NCI-H345 treated with DMSO at 0.1 percent for 48 hours (cell line): ENCODE data around the gene ZNF138.
"Not testable (repeated sequence)": the region's sequence is repeated elsewhere in the genome, so short reads cannot be mapped to it uniquely, and the experiment has no call there.

Experiments used
- DNase-seq: peaks from one replicate; lab custom pipeline; 2025; ENCODE audit not compliant: unreplicated experiment; lab: John Stamatoyannopoulos, UW

The ZNF138 gene

DNA sequence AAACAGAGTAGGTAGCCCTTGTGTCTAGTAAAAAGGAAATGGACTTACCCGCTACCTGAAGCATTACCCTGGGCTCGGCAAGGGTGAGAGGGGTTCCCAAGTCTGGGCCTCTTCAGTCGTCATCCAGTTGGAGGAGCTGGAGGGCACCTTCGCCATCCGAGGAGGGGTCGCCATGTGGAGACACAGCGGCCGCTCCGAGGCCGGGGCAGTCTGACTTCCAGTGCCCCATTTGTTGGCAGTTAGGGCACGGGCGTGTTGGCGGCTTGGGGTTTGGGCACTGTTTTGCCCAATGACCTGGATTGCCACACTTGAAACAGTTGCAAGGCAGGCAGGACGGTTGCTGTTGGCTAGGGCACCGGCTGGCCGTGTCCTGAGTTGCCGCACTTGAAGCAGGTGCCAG, 43.8 kb downstream of the ZNF138 start:
- not testable (repeated sequence) for DNase-seq

DNA sequence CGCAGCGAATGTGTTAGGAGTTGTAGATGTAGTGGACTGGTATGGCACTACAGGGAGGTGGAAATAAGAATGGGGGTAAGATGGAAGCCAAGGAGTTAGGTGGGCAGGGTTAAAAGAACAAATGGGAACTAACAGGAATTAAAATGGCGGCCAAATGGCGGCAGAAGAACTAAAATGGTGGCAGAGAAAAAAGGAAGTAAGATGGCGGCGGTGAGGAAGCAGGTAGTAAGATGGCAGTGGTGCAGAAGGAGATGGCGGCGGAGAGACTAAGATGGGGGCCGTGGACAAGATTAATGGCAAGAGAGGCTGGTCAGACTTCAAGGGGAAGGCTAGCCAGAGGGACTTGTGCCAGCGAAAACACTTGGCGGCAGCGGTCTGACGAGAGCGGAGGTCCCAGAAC, 44.5 kb downstream of the ZNF138 start:
- DNase-seq: no peak

DNA sequence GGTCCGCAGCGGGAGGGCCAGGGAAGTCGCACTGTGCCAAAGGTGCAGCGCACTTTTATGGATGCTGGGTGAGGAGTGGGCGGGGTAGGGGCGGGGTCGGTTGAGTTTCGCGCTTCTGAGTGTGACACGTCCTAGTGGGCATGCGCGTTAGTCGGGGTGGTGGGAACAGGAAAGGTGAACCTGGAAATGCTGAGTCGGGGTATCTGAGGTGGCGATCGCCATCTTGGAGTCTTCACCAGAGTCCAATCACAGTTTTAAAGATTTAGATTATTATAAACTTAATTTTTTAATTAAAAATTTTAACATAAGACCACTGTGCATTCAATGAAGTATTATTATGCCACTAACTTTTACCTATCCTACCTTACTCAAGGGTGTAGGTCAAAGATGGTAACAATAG, 45.7 kb downstream of the ZNF138 start:
- DNase-seq: no peak

DNA sequence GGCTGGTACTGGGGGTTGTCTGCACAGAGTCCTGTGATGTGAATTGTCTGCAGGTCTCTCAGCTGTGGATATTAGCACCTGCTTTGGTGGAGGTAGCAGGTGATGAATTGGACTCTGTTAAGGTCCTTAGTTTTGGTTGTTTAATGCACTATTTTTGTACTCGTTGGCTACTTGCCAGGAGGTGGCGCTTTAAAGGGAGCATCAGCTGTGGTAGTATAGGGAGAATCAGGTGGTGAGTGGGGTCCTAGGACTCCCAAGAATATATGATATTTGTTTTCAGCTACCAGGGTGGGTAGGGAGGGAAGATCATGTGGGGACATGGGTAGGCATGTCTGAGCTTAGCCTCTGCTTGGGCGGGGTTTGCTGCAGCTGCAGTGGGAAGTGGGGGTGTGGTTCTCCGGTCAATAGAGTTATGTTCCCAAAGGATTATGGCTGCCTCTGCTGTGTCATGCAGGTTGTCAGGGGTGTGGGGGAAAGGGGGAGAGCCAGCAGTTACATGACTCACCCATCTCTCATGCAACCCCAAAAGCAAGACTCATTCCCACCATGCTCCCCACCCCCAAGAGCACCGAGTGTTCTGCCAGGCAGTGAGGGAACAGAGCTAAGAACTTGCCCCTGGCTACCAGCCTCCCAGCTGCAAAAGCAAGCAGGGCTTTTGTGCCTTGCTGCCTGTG, 55.2 kb downstream of the ZNF138 start:
- DNase-seq: peak; percentile 61

DNA sequence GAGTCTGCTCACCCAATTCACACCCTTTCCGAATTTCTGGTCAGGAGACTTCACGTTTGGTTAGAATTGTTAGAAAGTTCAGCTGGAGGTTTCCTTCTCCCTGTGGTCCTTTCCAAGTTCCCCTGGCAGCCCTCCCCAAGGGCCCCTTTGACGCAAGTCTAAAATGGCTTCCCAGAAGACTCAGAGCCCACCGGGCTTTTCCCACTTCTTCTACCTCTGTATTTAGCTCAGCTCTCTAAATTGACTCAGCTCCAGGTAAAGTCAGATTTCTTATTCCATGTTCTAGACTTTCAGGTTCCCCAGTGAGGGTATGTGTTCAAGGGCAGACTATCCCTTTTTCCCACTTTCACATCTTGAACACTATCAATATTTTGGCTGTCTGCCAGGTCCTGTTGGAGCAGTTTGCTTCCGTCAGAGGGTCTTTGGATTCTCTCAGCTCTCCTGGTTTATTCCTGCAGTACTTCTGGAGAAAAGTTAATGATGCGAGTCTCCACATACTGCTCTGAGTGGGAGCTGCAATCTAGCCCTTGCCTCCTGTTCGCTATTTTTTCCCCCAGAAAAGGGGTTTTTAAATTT, 55.8 kb downstream of the ZNF138 start:
- DNase-seq: no peak

DNA sequence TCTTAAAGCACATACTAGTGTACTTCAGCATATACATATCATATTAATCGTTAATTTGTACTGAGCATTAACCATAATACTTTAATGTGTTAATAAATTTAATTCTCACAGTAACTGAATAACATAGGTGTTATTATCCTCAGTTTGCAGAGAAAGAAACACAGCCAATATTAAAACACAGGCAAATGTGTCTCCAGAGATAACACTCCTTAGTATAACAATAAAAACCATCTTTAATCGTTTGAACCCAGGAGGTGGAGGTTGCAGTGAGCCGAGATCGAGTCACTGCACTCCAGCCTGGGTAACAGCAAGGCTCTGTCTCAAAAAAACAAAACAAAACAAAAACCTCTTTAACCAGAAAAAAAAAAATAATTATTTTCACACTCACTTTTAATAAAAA, 59.5 kb downstream of the ZNF138 start:
- DNase-seq: no peak

DNA sequence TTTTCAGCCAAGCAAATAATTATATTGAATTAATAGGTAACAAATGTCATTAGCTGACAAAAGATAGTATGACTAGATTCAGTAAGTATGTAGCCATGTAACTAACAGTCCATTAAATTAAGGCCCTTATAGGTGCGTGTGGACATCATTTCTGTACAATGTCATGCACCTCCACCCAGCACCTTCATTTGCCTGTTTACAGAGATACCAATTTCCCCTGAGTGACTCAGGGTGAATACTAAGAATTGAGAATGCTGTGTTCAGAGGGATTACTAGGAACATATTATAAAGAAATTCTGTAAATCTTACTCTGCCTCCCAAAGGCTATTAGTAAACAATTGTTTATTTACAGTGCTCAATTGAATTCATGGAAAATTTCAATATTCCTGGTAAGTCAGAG, 60.7 kb downstream of the ZNF138 start:
- no peak for DNase-seq

DNA sequence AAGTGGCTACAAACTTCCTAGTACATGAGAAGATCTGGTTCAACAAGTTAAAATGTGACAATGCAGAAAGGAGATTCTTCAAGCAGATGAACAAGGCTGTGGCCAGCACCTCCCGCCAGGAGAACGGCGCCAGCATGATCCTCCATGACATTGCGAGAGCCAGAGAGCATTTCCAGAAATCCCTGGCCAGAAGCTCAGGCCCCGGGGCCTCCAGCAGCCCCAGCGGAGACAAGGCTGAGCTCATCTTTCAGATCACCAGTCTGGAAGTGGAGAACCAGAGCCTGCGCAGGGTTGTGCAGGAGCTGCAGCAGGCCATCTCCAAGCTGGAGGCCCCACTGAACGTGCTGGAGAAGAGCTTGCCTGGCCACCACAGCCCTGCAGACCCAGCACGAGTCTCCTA, 68.8 kb downstream of the ZNF138 start:
- DNase-seq: no peak

DNA sequence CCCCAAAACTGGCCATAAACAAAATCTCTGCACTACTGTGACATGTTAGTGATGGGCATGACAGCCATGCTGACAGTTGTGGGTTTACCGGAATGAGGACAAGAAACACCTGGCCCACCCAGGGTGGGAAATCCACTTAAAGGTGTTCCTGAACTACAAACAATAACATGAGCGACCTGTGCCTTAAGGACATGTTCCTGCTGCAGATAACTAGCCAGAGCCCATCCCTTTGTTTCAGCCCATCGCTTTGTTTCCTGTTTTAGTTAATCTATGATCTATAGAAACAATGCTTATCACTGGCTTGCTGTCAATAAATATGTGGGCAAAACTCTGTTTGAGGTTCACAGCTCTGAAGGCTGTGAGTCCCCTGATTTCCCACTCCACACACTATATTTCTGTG, 69.3 kb downstream of the ZNF138 start:
- DNase-seq: not testable (repeated sequence)

DNA sequence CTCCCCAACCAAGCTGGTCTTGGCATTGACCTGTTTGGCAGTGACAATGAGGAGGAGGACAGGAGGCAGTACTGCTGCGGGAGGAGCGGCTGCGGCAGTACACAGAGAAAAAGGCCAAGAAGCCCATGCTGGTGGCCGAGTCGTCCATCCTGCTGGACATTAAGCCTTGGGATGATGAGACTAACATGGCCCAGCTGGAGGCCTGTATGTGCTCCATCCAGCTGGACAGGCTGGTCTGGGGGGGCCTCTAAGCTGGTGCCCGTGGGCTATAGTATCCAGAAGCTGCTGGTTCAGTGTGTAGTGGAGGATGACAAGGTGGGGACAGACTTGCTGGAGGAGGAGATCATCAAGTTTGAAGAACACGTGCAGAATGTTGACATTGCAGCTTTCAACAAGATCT, 69.7 kb downstream of the ZNF138 start:
- no peak for DNase-seq

DNA sequence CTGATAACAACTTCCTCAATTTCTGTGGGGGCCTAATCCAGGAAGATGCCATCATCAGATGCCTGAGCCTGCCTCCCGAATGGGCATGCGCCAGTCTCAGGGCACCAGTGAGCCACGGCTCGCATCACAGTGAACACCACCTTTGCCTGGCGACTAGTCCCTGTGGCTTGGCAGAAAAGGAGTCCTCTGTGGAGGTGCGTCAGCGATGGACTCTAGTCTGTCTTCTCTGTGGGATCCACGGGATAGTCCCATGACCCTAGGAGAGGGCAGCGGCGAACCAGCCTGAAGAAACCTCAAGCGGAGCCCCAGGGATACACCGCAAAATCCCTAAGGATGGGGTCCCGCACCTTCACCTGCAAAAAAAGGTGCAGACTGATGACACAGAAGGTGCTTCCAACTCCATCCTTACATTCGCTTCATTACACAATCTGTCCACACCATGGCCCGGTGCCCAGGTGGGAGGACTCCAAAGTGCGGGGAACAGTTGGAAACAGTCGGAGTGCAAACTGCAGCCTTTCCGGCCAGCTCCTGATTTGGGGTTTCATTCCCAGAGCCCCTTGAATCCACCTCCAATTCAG, 73.7 kb downstream of the ZNF138 start:
- no peak for DNase-seq

DNA sequence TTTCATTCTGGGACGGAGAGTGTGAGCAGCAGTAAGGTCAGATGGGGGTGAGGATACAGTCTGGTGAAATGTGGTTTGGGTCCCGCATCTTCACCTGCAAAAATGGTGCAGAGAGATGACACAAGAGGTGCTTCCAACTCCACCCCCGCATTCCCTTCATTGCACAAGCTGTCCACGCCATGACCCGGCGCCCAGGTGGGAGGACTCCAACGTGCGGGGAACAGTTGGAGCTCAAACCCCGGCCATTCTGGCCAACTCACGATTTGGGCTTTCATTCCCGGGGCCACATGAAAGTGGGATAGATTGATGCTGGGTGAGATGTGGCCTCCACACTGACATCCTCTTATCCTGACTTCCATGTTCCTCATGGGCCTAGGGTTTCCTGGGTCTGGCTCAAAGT, 74.3 kb downstream of the ZNF138 start:
- no peak for DNase-seq

DNA sequence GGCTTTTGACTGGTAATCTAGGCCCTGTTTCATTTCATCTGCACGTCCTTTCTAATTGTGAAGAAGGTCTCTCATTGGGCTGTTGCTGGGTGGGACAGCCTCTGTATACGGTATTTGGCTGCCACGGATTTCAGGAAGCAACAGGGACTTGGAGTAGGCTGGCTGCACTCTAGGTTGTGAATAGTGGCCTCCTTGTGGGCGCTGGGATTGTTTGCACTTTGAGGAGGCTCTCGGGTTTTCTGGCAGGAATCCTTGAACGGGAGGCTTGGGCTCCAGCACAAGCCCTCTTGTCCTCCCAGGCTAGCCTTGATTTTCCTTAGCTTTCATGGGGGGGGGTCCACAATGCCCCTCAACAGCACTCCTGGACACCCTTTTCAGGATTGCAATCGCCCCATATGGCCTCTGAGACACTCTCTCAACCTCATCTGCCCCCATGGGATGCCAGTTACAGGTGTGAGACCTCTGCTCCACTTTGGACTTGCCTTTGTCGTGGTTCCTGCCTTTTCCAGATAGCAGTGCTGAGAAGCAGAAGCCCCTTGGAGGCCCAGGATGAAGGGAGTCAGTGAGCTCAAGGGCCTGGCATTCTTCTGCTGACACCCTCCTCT, 75.0 kb downstream of the ZNF138 start:
- no peak for DNase-seq

DNA sequence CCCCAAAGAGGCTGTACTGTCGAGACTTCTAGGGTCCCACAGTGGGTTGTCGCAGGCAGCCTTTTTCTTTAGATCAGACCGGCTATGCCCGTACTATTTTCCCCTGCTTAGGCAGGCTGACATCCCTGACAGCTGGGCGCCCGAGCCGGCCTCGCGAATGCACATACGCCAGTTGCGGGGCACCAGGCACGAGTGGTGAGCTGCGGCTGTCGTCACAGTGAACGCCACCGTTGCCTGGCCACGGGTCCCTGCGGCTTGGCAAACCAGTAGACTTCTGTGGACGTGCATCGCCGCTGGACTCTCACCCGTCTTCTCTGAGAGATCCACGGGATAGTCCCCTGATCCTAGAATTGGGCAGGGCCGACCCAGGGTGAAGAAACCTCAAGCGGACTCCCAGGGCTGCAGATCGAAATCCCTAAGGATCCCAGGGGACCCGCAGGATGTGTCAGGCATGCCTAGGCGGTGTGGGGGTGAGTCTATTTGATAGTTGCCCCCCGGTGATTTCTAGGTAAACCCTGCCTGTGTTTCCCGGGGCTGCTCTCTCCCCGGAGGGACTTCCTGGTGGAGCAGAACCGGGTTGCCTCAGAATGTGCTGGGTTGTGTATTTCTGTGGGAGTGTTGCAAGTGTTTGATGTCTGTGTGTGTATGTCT, 75.8 kb downstream of the ZNF138 start:
- DNase-seq: no peak

DNA sequence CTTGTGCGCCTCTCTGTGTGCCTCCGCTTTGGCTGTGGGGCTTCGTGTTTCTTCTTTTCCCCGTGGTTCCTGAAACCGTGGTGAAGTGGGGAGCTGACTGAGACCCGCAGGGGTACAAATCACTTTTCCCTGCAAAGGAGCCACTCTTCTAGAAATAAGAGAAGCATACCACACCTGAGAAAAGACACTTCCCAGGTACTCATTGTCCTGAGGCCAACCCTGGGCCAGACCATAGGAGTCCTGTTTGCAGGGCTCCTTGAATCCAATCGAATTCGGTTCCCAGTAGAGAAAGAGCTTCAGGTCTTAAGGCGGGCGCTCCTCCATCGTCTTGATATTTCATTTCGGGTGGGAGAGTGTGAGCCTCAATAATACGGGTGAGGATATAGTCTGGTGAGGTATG, 76.4 kb downstream of the ZNF138 start:
- DNase-seq: no peak

DNA sequence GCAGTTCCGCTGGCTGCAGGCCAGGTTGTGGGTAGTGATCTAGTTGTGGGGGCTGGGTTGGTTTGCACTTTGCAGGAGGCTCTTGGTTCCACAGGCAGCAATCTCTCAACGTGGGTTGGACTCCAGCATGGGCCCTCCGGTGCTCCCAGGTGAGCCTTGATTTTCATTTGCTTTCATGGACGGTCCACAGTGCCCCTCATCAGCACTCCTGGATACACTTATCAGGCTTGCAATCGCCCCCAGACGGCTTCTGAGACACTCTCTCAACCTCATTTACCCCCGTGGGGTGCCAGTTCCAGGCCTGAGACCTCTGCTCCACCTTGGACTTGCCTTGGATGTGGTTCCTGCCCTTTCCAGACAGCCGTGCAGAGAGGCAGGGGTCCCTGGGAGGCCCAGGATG, 77.5 kb downstream of the ZNF138 start:
- DNase-seq: no peak

DNA sequence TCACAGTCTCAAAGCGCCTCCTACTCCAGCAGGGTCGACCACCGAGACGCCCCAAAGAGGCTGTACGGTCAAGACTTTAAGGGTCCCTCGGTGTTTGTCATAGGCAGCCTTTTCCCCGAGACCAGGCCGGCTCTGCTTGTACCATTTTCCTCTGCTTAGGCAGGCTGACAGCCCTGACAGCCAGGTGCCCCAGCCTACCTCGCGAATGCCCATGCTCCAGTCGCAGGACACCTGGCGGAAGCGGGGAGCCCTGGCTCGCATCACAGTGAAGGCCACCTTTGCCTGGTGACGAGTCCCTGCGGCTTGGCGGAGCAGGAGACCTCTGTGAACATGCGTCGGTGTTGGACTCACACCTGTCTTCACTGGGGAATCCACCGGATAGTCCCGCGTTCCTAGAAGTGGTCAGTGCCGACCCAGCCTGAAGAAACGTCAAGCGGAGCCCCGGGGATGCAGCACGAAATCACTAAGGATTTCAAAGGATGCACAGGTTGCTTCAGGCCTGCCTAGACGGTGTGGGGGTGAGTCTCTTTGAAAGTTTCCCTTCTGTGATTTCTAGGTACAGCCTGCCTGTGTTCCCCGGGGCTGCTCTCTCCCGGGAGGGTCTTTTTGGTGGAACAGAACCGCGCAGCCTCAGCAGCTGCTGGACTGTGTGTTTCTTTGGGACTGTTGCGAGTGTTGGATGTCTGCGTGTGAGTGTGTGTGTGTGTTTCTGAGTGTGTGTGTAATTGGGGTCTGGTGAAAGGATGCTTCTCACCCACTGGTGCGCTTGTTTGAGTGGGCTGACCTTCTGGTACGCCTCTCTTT, 78.3 kb downstream of the ZNF138 start:
- no peak for DNase-seq

DNA sequence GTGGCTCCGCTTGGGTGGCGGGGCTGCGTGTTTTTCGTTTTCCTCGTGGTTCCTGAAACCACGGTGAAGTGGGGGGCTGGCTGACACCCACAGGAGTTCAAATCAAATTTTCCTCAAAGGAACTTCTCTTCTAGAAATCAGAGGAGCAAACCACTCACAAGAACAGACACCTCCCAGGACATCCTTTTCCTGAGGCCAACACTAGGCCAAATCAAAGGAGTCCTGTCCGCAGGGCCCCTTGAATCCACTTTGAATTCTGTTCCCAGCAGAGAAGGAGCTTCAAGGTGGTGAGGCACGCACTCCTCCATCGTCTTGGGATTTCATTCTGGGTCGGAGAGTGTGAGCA, 78.9 kb downstream of the ZNF138 start:
- DNase-seq: no peak

DNA sequence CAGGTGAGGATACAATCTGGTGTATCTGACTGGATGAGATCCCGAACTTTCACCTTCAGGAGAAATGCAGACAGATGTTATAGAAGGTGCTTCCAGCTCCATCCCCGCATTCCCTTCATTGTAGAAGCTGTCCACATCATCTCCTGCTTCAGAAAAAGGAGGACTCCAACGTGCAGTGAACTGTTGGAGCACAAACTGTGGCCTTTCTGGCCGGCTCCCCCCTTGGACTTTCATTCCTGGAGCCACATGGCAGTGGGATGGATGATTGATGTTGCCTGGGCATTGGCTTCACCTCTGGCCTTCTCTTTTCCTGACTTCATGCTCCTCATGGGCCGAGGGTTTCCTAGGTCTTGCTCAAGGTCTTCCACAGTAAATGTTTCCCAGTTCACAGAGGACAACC, 79.3 kb downstream of the ZNF138 start:
- no peak for DNase-seq

DNA sequence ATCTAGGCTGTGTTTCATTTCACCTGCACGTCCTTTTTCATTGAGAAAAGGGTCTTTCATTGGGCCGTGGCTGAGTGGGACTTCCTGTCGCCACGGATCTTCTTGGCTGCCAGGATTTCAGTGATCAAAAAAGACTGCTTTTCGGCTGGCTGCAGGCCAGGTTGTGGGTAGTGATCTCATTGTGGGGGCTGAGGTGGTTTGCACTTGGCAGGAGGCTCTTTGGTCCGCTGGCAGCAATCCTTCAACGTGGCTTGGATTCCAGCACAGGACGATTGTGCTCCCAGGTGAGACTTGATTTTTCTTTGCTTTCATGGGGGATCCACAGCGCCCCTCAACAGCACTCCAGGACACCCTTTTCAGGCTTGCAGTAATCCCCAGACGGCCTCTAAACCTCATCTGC, 79.9 kb downstream of the ZNF138 start:
- DNase-seq: no peak

DNA sequence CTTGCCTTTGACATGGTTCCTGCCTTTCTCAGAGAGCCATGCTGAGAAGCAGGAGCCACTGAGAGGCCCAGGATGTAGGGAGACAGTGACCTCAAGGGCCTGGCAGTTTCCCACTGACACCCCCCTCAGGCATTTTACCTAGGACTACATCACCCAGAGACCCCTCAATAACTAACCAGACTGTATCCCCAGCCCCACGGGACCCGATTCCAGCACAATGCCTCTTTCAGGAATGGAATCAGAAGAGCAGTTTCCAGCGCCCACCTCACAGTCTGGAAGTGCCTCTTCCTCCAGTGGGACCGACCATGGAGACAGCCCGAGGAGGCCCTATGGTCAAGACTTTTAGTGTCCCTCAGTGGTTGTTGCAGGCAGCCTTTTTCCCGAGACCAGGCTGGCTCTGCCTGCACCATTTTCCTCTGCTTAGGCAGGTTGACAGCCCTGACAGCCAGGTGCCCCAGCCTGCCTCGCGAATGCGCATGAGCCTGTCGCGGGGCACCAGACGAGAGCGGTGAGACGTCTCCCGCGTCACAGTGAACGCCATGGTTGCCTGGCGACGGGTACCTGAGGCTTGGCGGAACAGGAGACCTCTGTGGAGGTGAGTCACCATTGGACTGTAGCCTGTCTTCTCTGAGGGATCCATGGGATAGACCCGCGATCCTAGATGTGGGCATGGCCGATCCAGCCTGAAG, 80.5 kb downstream of the ZNF138 start:
- no peak for DNase-seq
